ENCODE data around the gene KRTAP5-1.
"Not testable (repeated sequence)": the region's sequence is repeated elsewhere in the genome, so short reads cannot be mapped to it uniquely, and the experiment has no call there.

Gene KRTAP5-1

DNA sequence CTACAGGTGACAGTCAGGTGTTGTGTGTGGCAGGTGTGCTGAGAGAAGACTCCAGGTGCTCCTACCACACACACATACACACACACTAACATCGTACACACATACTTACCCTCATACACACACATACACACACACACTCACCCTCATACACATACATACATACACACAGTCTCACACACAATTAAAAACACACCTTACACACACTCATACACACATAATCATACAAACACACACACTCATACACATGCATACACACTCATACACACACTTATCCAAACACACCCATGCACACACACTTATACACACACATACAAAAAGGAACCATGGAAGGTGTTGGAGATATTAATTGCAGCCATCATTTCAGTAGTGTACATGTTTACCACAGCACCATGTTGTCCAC, 18.5 kb upstream of the KRTAP5-1 start:
- peak; percentile 79 for FAIRE-seq
- no peak for DNase-seq (ENCODE audit: insufficient read length, low spot score)

DNA sequence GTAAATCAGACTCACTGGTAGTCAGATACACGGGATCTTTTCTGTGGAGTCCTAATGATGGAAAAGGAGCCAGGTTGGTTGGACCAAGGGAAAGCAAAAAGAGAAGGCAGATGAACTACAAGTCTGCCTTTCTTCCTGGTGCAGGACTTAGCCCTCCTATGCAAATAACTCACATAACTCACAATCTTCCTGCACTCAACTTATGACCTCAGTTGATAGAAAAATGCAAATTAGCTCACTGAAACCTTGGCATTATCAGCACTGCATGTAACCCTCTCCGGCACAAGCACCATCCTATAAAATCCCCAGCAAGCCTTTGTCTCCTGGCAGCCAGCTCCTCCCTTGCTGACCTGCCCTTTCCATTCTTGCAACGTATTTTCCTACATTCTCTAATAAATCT, 16.6 kb upstream of the KRTAP5-1 start:
- DNase-seq (ENCODE audit: insufficient read length, low spot score), result not testable (repeated sequence)
- peak; percentile 83 for FAIRE-seq

DNA sequence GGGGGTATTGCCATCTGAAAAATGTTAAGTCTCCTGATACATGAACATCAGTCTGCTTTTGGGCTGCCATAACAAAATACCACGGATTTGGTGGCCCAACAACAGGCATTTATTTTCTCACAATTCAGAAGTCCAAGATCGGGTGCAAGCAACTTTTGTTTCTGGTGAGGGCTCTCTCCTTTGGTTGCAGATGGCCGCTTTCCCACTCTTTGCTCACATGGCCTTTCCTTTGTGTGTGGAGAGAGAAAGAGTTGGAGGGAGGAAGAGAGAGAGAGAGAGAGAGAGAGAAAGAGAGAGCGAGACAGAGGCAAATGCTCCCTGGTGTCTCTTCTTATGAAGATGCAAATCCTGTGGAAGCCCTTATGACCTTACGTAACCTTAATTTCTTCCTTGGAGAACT, 15.5 kb upstream of the KRTAP5-1 start:
- DNase-seq (ENCODE audit: insufficient read length, low spot score) (no peak), FAIRE-seq (no peak)

DNA sequence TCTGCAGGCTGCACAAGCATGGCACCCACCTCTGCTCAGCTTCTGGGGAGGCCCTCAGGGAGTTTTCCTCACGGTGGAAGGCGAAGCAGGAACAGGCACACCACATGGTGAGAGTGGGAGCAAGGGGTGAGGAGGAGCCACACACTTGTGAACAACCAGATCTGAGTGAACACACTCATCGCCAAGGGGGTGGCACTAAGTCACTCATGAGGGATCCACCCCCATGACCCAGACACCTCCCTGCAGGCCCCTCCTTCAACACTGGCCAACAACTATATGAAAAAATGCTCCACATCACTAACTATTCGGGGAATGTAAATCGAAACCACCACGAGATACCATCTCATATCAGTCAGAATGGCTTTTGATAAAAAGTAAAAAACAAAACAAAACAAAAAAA, 13.7 kb upstream of the KRTAP5-1 start:
- FAIRE-seq, result no peak
- no peak for DNase-seq (ENCODE audit: insufficient read length, low spot score)

DNA sequence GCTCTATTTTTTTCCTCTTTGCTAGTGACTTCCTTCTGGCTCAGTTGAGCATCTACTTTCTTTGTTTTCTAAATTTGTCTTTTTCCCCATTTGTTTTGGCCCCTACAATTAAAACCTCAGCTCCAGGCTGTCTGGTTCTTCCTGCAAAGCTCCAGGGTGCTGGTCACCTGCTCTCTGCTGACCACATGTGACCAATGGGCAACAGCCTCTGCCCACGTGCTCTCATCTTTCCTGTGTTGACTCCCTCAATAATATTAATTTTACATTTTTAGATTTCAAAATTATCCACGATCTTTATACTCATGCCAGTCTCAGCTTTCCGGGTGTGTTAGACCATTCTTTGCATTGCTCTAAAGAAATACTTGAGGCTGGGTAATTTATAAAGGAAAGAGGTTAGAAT, 13.3 kb upstream of the KRTAP5-1 start:
- DNase-seq (ENCODE audit: insufficient read length, low spot score); FAIRE-seq: not testable (repeated sequence)

DNA sequence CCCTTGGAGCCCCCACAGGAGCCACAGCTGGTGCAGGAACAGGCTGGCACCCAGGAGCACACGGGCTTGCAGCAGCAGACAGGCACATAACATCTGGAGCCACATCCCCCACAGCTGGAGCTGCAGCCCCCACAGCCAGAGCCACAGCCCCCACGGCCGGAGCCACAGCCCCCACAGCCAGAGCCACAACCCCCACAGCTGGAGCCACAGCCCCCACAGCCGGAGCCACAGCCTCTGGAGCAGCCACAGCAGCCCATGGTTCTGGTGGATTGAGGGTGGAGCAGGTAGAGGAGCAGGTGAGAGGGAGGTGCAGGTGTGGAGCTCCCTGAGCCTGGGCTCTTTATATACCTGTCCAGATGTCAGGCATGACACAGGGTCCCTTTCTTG, 12.9 kb upstream of the KRTAP5-1 start, which contains the start of gene KRTAP5-2:
Gene KRTAP5-2 (minus strand): TSS at position 301 of the 387 bp plus-strand sequence. CDS start 44 bp downstream, at position 257.
- DNase-seq (ENCODE audit: insufficient read length, low spot score) (no peak), FAIRE-seq (no peak)

DNA sequence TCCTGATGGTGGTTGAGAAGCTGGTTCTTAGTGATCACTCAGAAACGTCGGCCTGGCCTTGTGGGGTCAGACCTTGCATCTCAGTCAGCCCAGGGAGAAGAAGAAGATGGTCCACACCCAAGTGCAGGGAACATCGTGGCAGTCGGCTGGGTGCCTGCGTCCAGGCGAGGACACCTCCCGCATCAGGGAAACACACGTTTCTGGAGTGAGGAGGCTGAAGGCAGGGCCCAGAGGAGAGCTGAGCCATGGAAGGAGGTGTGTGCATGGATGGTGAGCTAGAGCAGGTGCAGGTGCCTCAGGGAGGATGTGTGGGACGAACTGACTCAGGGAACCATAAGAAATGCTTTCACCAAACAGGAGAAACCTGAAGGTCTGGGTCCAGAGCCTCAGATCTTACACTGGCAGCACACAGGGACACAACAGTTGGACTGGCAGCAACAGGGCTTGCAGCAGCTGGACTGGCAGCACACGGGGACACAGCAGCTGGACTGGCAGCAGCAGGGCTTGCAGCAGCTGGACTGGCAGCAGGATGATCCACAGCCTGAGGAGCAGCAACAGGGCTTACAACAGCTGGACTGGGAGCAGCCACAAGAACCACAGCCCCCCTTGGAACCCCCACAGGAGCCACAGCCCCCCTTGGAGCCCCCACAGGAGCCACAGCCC, 12.4 kb upstream of the KRTAP5-1 start:
- no peak for FAIRE-seq
- DNase-seq (ENCODE audit: insufficient read length, low spot score), result no peak

DNA sequence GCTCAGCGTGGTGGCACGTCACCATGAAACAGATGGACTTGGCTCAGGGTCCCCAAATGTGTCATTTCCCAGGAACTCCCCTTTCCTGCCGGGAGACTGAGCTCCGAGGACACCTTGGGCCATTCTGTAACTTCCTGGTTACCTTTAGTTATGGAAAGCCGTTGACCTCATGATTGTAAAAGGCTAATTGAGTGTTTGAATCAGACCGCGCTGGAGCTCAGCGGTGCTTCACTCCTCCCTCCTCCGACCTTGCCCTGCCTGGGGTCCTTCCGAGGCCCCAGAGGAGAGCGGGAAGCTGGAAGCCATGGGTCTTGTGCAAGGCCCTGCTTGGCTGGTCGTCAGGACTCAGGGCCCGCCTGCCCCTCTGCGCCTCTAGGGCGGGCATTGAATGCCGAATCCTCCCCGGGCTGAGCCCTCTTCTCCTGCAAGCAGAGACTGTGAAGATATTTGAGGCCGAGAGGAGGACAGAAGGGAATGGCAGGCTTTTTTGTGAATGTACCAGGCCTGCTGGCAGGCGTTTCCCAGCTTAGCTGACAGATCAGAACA, 11.6 kb upstream of the KRTAP5-1 start:
- DNase-seq (ENCODE audit: insufficient read length, low spot score); FAIRE-seq: not testable (repeated sequence)

- FAIRE-seq; DNase-seq (ENCODE audit: insufficient read length, low spot score): not testable (repeated sequence)
Measured at GRCh38 chr11:1595994-1596575, 11.0 kb upstream of the KRTAP5-1 start.

GRCh38 chr11:1592628-1593027, 7.5 kb upstream of the KRTAP5-1 start:
- FAIRE-seq, result no peak

GRCh38 chr11:1589996-1590395, 4.9 kb upstream of the KRTAP5-1 start:
- FAIRE-seq (no peak), DNase-seq (ENCODE audit: insufficient read length, low spot score) (no peak)

More at GRCh38 chr11:1592628-1593027, 7.5 kb upstream of the KRTAP5-1 start:
- no peak for DNase-seq (ENCODE audit: insufficient read length, low spot score)

DNA sequence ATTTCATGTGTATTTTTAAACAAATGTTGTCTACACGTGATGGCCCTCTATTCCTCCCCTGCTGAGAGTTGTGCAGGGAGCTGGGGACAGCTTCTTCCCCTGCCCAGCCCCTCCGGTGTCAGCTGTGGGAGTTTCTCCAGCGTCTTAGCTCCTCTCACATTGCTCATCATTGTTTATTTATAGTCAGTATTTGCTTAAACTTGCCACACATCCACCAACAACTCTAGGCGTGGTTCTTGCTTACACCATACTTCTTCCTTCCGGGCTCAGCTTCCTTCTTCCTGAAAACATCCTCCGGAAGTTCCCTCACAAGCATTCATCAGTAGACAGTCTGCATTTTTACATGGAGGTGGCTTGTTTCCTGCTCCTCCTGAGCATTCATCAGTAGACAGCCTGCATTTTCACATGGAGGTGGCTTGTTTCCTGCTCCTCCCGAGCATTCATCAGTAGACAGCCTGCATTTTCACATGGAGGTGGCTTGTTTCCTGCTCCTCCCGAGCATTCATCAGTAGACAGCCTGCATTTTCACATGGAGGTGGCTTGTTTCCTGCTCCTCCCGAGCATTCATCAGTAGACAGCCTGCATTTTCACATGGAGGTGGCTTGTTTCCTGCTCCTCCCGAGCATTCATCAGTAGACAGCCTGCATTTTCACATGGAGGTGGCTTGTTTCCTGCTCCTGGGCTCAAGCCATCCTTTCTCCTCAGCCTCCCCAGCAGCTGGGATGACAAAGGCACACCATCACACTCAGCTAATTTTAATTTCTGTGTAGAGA, 4.3 kb upstream of the KRTAP5-1 start:
- not testable (repeated sequence) for FAIRE-seq; DNase-seq (ENCODE audit: insufficient read length, low spot score)

DNA sequence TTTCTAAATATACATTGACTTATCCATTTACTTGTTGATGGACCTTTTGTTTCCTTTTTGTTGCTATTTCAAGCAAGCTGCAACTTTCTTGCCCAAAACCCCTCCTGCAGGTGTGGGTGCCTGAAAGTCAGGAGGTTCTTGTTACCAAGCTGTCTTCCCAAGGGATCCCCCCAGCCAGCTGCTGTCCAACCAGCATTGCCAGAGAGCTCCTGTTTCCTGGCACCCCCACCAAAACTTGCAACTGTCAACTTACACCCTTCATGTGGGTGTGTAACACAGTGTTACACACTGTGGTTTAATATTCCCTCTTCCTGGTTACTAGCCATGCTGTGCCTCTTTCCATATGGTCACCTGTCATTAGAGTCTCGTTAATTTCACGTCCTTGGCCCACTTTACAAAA, 1.6 kb upstream of the KRTAP5-1 start:
- DNase-seq (ENCODE audit: insufficient read length, low spot score), result no peak
- FAIRE-seq, result no peak

- DNase-seq (ENCODE audit: insufficient read length, low spot score); FAIRE-seq: not testable (repeated sequence)
Measured at GRCh38 chr11:1582909-1583308, 2.2 kb downstream of the KRTAP5-1 start.

GRCh38 chr11:1581976-1582375, 3.1 kb downstream of the KRTAP5-1 start:
- no peak for FAIRE-seq

DNA sequence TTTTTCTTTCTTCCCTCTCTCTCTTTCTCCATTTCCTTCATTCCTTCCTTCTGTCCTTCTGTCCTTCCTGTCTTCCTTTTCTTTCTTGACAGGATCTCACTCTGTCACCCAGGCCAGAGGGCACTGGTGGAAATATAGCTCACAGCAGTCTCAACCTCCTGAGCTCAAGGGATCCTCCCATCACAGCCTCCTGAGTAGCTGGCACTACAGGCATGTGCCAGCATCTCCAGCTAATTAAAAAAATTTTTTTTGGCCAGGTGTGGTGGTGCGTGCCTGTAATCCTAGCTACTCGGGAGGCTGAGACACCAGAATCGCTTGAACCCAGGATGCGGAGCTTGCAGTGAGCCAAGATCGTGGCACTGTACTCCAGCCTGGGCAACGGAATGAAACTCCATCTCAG, 8.3 kb downstream of the KRTAP5-1 start:
- no peak for FAIRE-seq
- no peak for DNase-seq (ENCODE audit: insufficient read length, low spot score)

More at GRCh38 chr11:1581976-1582375, 3.1 kb downstream of the KRTAP5-1 start:
- no peak for DNase-seq (ENCODE audit: insufficient read length, low spot score)

DNA sequence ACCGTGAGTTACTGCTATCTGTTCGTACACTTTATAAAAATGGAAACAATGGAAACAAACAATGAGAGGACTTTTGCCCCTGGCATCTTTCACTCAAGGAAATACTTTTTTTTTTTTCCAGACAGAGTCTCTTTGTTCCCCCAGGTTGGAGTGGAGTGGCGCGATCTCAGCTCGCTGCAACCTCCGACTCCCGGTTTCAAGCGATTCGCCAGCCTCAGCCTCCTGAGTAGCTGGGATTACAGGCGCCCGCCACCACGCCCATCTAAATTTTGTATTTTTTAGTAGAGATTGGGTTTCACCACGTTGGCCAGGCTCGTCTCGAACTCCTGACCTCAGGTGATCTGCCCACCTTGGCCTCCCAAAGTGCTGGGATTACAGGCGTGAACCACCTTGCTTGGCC, 9.3 kb downstream of the KRTAP5-1 start:
- not testable (repeated sequence) for FAIRE-seq

DNA sequence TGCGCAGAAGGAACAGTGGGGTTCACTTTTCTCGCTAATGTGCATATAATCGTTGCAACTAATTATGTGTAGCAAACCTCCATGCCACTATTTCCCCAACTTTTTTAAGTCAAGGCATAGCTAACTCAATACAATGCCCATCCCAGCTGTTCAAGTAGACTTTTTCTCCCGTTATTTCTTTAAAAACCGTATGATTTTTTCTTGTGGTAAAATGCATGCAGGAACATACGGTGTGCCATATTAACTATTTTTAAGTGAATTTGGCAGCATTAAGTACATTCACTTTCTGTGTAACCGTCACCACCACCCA, 10.2 kb downstream of the KRTAP5-1 start:
- DNase-seq (ENCODE audit: insufficient read length, low spot score) (no peak), FAIRE-seq (no peak)

More for the DNA sequence above, 9.3 kb downstream of the KRTAP5-1 start:
- DNase-seq (ENCODE audit: insufficient read length, low spot score), result not testable (repeated sequence)

- DNase-seq (ENCODE audit: insufficient read length, low spot score) (peak; percentile 60), FAIRE-seq (no peak)
Measured at GRCh38 chr11:1574238-1574932, 10.7 kb downstream of the KRTAP5-1 start.

GRCh38 chr11:1573903-1574237, 11.2 kb downstream of the KRTAP5-1 start:
- DNase-seq (ENCODE audit: insufficient read length, low spot score) (no peak), FAIRE-seq (no peak)

All from HTR-8/SVneo (cell line).